ENCODE results near the gene IL15RA.

GRCh38 chr10:6022660-6023059 lies 45.3 kb upstream of the IL15RA start:
- TF ChIP-seq, protein P1, sequence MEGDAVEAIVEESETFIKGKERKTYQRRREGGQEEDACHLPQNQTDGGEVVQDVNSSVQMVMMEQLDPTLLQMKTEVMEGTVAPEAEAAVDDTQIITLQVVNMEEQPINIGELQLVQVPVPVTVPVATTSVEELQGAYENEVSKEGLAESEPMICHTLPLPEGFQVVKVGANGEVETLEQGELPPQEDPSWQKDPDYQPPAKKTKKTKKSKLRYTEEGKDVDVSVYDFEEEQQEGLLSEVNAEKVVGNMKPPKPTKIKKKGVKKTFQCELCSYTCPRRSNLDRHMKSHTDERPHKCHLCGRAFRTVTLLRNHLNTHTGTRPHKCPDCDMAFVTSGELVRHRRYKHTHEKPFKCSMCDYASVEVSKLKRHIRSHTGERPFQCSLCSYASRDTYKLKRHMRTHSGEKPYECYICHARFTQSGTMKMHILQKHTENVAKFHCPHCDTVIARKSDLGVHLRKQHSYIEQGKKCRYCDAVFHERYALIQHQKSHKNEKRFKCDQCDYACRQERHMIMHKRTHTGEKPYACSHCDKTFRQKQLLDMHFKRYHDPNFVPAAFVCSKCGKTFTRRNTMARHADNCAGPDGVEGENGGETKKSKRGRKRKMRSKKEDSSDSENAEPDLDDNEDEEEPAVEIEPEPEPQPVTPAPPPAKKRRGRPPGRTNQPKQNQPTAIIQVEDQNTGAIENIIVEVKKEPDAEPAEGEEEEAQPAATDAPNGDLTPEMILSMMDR (conservative IDR thresholded peaks at IDR 0.05; ENCODE audit: low read depth, low read length) = no peak
- no peak for TF ChIP-seq EZH2phosphoT487 (IDR thresholded peaks at IDR 0.05; ENCODE audit: borderline replicate concordance, low read length)

Data from PC-3 (cell line).